GM12891 (cell line): Measurements from ENCODE around the gene NIN.
A peak's percentile ranks its signal among the peaks of the same experiment; 100 is the strongest.

Source experiments
- PAX5 ChIP-seq: IDR thresholded peaks from 2 replicates; pipeline ENCODE4 v1.6.1; 2011; ENCODE audit warnings: low read length, moderate library complexity, mild to moderate bottlenecking; ENCODE audit not compliant: insufficient read depth, severe bottlenecking
- POLR2A ChIP-seq: IDR thresholded peaks from 2 replicates; pipeline ENCODE4 v1.6.1; 2011; ENCODE audit warnings: low read depth, low read length, control low read depth
- POLR2AphosphoS5 ChIP-seq: IDR thresholded peaks from 2 replicates; pipeline ENCODE4 v1.6.1; 2011; ENCODE audit warnings: low read depth, low read length, control low read depth
- POU2F2 ChIP-seq: IDR thresholded peaks from 2 replicates; pipeline ENCODE4 v1.6.1; 2011; ENCODE audit warnings: low read depth, mild to moderate bottlenecking, control low read depth, low read length, moderate library complexity
- SPI1 ChIP-seq: IDR thresholded peaks from 2 replicates; pipeline ENCODE4 v1.6.1; 2011; ENCODE audit warnings: low read depth, low read length, control low read depth
- TAF1 ChIP-seq: IDR thresholded peaks from 2 replicates; pipeline ENCODE4 v1.6.1; 2011; ENCODE audit warnings: low read depth, low read length, control low read depth

GRCh38 chr14:50762001-50762930 is 68.7 kb downstream of the NIN start:
- TF ChIP-seq POLR2AphosphoS5 (no peak), POLR2A (no peak; the same call in 1 of the 2 replicates), TAF1 (no peak), SPI1 (no peak), PAX5 (no peak), POU2F2 (peak; percentile 70; the same call in 1 of the 2 replicates)
